Measurements from ENCODE around the gene SBNO1. TPM values are rescaled to one million over a fixed set of nuclear protein-coding genes. Genes with fewer than 3 reads are reported as not detected.

Gene SBNO1
- total RNA-seq, 6 experiments from 2014 or later = 11.5 to 15.7 (median 13.2) TPM

DNA sequence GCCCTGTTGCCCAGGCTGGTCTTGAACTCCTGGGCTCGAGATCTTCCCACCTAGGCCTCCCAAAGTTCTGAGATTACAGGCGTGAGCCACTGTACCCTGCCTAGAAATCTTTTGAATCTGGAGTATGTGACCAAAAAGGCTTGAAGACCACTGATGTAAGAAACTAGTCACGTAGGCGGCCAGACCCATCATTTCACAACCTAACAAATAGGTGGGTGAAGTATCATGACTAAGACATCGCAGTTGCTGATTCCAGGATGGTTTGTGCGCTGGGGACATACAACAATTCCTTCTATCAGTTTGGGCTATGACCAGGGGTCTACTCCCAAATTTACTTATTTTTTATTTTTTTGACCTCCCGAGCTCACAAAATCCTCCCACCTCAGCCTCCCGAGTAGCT, 81.2 kb downstream of the SBNO1 start:
- Histone ChIP-seq H3K36me3 (no peaks in the 10 kb centered on the region), H3K4me1 (no peaks in the 10 kb centered on the region), H3K27ac (no peak overlapping the region), H3K27me3 (no peaks in the 10 kb centered on the region), H3K4me3 (no peak overlapping the region), H3K9me3 (no peaks in the 10 kb centered on the region)
- WGBS (ENCODE audit: insufficient coverage, low coverage, low lambda C conversion rate, missing lambda C conversion rate) = 96% methylated on average over 3 of the region's 8 CpGs
- TF ChIP-seq CTCF (IDR thresholded peaks at IDR 0.05) (no peak), POLR2A (IDR thresholded peaks at IDR 0.05) (no peak)
- DNase-seq (no peak), ATAC-seq (no peak)
- intact Hi-C loops (cut with DNase I) = no loop called here

GRCh38 chr12:123282111-123282510, 82.5 kb downstream of the SBNO1 start:
- intact Hi-C loops (cut with DNase I) = no loop called here
- no peak overlapping the region for H3K4me3 ChIP-seq
- 95% methylated on average over 7 of the region's 10 CpGs for WGBS (ENCODE audit: insufficient coverage, low coverage, low lambda C conversion rate, missing lambda C conversion rate)
- H3K9me3 ChIP-seq = no peaks in the 10 kb centered on the region
- H3K36me3 ChIP-seq = no peaks in the 10 kb centered on the region
- no peaks in the 10 kb centered on the region for H3K4me1 ChIP-seq
- no peak for ATAC-seq
- H3K27me3 ChIP-seq = no peaks in the 10 kb centered on the region
- no peak for DNase-seq
- no peak overlapping the region for H3K27ac ChIP-seq
- TF ChIP-seq POLR2A (IDR thresholded peaks at IDR 0.05) = no peak
- no peak for TF ChIP-seq CTCF (IDR thresholded peaks at IDR 0.05)

DNA sequence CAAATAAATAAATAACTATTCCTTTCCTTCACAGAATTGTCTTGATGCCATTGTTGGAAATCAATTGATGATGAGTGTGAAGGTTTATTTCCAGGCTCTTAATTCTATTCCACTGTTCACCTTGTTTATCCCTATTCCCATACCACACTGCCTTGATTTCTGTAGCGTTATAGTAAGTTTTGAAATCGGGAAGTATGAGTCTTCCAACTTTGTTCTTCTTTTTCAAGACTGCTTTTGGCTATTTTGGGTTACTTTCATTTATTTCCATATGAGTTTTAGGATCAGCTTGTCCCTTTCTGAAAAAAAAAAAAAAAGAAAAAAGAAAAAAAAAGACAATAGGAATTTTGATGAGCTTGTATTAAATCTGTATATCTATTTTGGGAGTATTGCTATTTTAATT, 83.7 kb downstream of the SBNO1 start:
- H3K4me3 ChIP-seq = no peak overlapping the region
- H3K27me3 ChIP-seq = no peaks in the 10 kb centered on the region
- no peaks in the 10 kb centered on the region for H3K36me3 ChIP-seq
- no peak overlapping the region for H3K27ac ChIP-seq
- ATAC-seq (no peak), DNase-seq (no peak)
- intact Hi-C loops (cut with DNase I) = no loop called here
- TF ChIP-seq POLR2A (IDR thresholded peaks at IDR 0.05) = no peak
- no peak for TF ChIP-seq CTCF (IDR thresholded peaks at IDR 0.05)
- no peaks in the 10 kb centered on the region for H3K4me1 ChIP-seq
- WGBS (ENCODE audit: insufficient coverage, low coverage, low lambda C conversion rate, missing lambda C conversion rate) = 58% methylated on average over 2 of the region's 2 CpGs
- H3K9me3 ChIP-seq = no peaks in the 10 kb centered on the region

GRCh38 chr12:123278101-123278627, 86.5 kb downstream of the SBNO1 start:
- Histone ChIP-seq H3K27me3 (no peaks in the 10 kb centered on the region), H3K4me3 (no peak overlapping the region), H3K36me3 (no peaks in the 10 kb centered on the region), H3K9me3 (no peaks in the 10 kb centered on the region), H3K27ac (peak overlapping the region in 2 of 3 donors; percentile 12 to 24), H3K4me1 (no peaks in the 10 kb centered on the region)
- intact Hi-C loops (cut with DNase I) = no loop called here
- peak; percentile 28 to 68 (median 60) for ATAC-seq
- 42% methylated on average over 2 of the region's 2 CpGs for WGBS (ENCODE audit: insufficient coverage, low coverage, low lambda C conversion rate, missing lambda C conversion rate)
- DNase-seq = no peak
- TF ChIP-seq CTCF (IDR thresholded peaks at IDR 0.05) = no peak
- no peak for TF ChIP-seq POLR2A (IDR thresholded peaks at IDR 0.05)

DNA sequence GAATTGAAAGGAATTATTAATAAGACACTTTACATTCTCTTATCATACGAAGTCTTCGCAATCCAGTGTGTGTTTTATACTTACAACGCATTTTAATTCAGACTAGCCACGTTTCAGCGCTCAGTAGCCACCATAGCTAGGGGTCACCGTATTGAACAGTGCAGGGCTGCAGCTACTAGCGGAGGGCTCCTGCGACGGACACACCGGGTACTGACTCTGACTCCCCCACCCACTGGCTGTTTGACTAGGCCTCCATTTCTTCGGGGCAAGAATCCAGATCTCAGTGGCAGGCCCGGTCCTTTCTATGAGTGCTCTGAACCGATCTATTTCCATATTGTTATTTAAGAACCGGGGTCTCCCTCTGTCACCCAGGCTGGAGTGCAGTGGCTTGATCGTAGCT, 91.5 kb downstream of the SBNO1 start:
- no peaks in the 10 kb centered on the region for H3K36me3 ChIP-seq
- no peaks in the 10 kb centered on the region for H3K9me3 ChIP-seq
- no peak overlapping the region for H3K4me3 ChIP-seq
- no peak for TF ChIP-seq POLR2A (IDR thresholded peaks at IDR 0.05)
- no peak for TF ChIP-seq CTCF (IDR thresholded peaks at IDR 0.05)
- intact Hi-C loops (cut with DNase I) = no loop called here
- H3K4me1 ChIP-seq = peaks cover 0 to 9% (median 3%) of the 10 kb centered on the region in 4 donors
- no peak overlapping the region for H3K27ac ChIP-seq
- ATAC-seq (no peak), DNase-seq (no peak)
- H3K27me3 ChIP-seq = no peaks in the 10 kb centered on the region
- 69% methylated on average over 6 of the region's 15 CpGs for WGBS (ENCODE audit: insufficient coverage, low coverage, low lambda C conversion rate, missing lambda C conversion rate)

Data from right lobe of liver (tissue), 6 donors.